Stimulated activated CD8-positive, alpha-beta memory T cell treated with anti-CD3 and anti-CD28 coated beads, Interleukin-4, amount 100 ng/mL, for 24 hours (primary cell): ENCODE data around the gene SLC44A1.

Source experiments
- DNase-seq: peaks from one replicate; pipeline ENCODE4 v3.0.0-alpha.2; 2020; ENCODE audit warnings: low read depth

The SLC44A1 gene

GRCh38 chr9:105339849-105340248, 95.4 kb downstream of the SLC44A1 start:
- DNase-seq = no peak

- no peak for DNase-seq
These were observed 97.1 kb downstream of the SLC44A1 start for GRCh38 chr9:105341434-105342146.

GRCh38 chr9:105342147-105342505, 97.7 kb downstream of the SLC44A1 start:
- DNase-seq = no peak

- no peak for DNase-seq
These were observed 99.8 kb downstream of the SLC44A1 start for GRCh38 chr9:105344283-105344682.

GRCh38 chr9:105345626-105346025, 101.2 kb downstream of the SLC44A1 start:
- DNase-seq = no peak

- DNase-seq = no peak
These were observed 101.8 kb downstream of the SLC44A1 start for GRCh38 chr9:105346273-105346672.

GRCh38 chr9:105354448-105354847, 110.0 kb downstream of the SLC44A1 start:
- DNase-seq = no peak

GRCh38 chr9:105355781-105356180, 111.3 kb downstream of the SLC44A1 start:
- DNase-seq = no peak

- no peak for DNase-seq
These were observed 113.5 kb downstream of the SLC44A1 start for GRCh38 chr9:105357937-105358336.

- peak; percentile 12 for DNase-seq
These were observed 115.4 kb downstream of the SLC44A1 start for GRCh38 chr9:105359892-105360291.

GRCh38 chr9:105360344-105360743, 115.9 kb downstream of the SLC44A1 start:
- no peak for DNase-seq

GRCh38 chr9:105361873-105362272, 117.4 kb downstream of the SLC44A1 start:
- no peak for DNase-seq

- no peak for DNase-seq
These were observed 118.0 kb downstream of the SLC44A1 start for GRCh38 chr9:105362470-105362869.

- DNase-seq = no peak
These were observed 119.4 kb downstream of the SLC44A1 start for GRCh38 chr9:105363837-105364236.

- no peak for DNase-seq
These were observed 125.5 kb downstream of the SLC44A1 start for GRCh38 chr9:105369911-105370310.

- no peak for DNase-seq
These were observed 129.3 kb downstream of the SLC44A1 start for GRCh38 chr9:105373723-105374122.

- no peak for DNase-seq
These were observed 130.9 kb downstream of the SLC44A1 start for GRCh38 chr9:105375323-105375722.

- DNase-seq = no peak
These were observed 132.4 kb downstream of the SLC44A1 start for GRCh38 chr9:105376893-105377292.

GRCh38 chr9:105385381-105385985, 141.0 kb downstream of the SLC44A1 start:
- peak; percentile 2 for DNase-seq

- no peak for DNase-seq
These were observed 145.3 kb downstream of the SLC44A1 start for GRCh38 chr9:105389796-105390195.

- DNase-seq = no peak
These were observed 146.4 kb downstream of the SLC44A1 start for GRCh38 chr9:105390871-105391270.

- DNase-seq = no peak
These were observed 146.8 kb downstream of the SLC44A1 start for GRCh38 chr9:105391288-105391687.

GRCh38 chr9:105392531-105392930, 148.1 kb downstream of the SLC44A1 start:
- DNase-seq = no peak
